Coronary artery (tissue), 2 donors: Measurements from ENCODE around the gene ABTB2.
A peak's percentile ranks its signal among the peaks of the same experiment; 100 is the strongest.

Experiments
- DNase-seq: peaks from one replicate; pipeline ENCODE4 v3.0.0-alpha.2; 2017; ENCODE audit warnings: low spot score
- H3K27ac ChIP-seq, 2 donors: fragments of 200-600 bp; sonication (generic); one replicate each; pipeline ENCODE4 v1.5.1; 2016 to 2019
- H3K4me3 ChIP-seq: fragments of 200-600 bp; sonication (generic); 2 replicates; pipeline ENCODE4 v1.5.1; 2016; ENCODE audit warnings: mild to moderate bottlenecking, moderate library complexity
- TF ChIP-seq, protein P1 (sequence below): fragments of 200-600 bp; sonication (generic); IDR thresholded peaks from one replicate; pipeline ENCODE4 v1.5.1; 2019; ENCODE audit warnings: antibody characterized with exemption

ABTB2 gene

DNA sequence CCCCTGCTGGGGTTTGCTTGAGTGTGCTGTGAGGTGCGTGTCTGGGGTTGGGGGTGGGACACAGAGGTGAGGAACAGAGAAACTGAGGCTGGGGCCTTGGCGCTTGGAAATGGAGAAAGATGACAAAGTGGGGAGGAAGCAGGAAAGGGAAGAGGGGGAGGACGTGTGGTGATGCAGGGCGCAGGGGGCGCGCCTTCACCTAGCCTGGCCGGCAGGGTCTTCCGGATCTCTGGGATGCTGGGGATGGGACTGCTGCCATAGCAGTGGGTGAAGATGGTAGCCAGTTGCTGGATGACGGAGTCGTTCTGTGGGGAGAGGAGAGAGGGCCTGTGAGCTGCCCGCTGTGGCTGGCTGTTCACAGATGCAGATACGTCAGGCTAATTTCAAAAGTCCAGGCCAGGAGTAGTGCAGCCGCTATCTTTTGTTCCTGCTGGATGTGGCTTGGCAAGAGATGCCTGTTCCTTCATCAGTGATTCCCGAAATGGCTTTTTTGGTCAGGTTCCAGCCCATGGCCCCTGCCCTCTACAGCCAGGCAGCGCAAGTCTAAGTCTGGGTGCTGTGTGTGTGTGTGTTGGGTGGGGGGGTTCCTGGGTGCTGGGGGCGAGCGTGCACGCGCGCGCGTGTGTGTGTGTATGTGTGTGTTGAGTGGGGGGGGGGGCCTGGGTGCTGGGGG is 197.6 kb downstream of the ABTB2 start:
- no peak for DNase-seq
- H3K27ac ChIP-seq, result no peak overlapping the region
- TF ChIP-seq, protein P1, sequence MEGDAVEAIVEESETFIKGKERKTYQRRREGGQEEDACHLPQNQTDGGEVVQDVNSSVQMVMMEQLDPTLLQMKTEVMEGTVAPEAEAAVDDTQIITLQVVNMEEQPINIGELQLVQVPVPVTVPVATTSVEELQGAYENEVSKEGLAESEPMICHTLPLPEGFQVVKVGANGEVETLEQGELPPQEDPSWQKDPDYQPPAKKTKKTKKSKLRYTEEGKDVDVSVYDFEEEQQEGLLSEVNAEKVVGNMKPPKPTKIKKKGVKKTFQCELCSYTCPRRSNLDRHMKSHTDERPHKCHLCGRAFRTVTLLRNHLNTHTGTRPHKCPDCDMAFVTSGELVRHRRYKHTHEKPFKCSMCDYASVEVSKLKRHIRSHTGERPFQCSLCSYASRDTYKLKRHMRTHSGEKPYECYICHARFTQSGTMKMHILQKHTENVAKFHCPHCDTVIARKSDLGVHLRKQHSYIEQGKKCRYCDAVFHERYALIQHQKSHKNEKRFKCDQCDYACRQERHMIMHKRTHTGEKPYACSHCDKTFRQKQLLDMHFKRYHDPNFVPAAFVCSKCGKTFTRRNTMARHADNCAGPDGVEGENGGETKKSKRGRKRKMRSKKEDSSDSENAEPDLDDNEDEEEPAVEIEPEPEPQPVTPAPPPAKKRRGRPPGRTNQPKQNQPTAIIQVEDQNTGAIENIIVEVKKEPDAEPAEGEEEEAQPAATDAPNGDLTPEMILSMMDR, result no peak
- no peak overlapping the region for H3K4me3 ChIP-seq

DNA sequence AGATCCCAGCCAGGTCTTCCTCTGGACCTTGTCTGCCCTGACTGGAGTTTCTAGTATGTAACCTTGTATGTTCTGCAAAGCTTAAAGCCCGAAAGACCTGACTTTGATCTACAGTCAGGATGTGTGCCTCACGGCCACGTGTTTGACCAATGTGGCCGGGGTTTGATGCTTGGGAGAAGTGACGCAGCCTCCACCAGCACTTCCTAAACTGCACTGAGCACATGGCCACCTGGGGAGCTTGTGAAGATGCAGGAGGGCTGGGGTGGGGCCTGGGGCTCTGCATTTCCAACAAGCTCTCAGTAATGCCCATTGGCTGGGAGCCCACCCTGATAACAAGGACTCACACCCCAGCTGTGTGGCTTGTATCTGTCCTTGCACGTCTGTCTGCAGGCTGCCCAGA is 199.1 kb downstream of the ABTB2 start:
- no peak overlapping the region for H3K4me3 ChIP-seq
- no peak for DNase-seq
- no peak overlapping the region for H3K27ac ChIP-seq
- TF ChIP-seq, protein P1, result no peak

DNA sequence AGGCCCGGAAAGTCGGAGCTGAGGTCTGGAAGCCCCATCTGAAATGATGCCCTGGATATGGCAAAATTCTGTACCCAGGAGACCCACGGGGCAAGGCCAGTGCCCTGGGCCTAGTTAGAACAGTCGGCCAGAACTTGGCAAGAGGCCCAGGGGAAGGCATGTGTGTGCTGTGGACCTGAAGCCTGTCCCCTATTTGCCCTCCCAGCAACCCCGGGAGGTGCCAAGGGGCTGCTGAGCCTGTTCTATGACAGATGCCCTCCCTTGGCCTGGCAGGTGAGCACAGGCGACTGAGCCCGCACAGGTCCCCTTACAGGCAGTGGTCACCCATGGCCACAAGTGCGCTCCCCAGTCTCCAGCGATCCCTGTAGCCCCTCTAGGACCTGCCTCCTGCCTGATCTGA is 200.6 kb downstream of the ABTB2 start:
- DNase-seq, result no peak
- TF ChIP-seq, protein P1, result no peak
- H3K27ac ChIP-seq, result peak overlapping the region in 1 of 2 donors; percentile 39
- H3K4me3 ChIP-seq, result no peak overlapping the region

DNA sequence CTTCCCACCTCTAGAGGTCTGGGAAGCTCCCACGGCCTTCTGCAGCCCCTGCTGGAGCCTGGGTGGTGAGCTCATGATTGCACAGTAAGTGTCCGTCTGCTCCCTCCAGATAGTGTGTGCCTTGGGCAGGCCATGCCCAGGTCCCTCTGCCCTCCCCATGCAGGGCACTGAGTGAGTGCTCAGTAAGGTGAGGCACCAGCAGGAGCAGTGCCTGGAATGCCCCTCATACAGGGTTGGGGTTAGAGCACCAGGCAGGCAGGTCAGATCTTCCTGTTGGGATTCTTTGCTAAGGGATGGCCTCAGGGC is 202.1 kb downstream of the ABTB2 start:
- no peak for DNase-seq
- Histone ChIP-seq H3K27ac (peak overlapping the region; percentile 58 to 82), H3K4me3 (no peak overlapping the region)
- TF ChIP-seq, protein P1, result no peak

DNA sequence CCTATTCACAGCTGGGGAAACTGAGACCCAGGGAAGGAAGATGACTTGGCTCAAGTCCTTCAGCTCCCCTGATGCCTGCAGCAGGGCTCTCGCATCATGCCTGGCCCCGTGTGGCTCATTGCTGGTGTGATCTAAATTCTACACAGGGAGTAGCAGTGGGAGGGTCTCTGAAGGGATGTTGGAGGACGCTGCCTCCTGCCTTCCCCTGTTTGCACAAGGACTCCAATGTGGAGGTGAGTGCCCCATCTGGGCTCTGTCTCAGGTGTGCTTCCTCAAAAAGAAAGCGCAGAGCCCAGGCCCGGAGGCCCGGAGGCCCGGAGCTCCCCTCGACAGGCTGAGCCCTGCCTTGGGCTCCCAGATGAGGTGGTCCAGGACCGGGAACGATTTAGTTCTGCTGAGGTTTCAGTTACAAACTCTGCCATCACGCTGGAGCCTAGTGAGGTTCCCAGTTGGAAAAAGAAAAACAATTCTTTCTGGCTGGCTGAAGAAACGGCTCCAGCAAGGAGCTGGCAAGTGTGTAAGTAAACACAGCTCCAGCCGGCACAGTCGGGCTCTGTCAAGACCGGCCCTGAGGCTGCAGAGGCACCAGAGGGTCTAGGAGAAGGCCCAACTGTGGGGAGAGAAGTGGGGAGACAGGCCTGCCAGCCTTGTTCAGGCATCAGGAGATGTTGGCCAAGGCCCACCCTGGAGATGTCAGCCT is 202.6 kb downstream of the ABTB2 start:
- TF ChIP-seq, protein P1, result no peak
- Histone ChIP-seq H3K4me3 (no peak overlapping the region), H3K27ac (peak overlapping the region; percentile 58 to 82)
- no peak for DNase-seq

DNA sequence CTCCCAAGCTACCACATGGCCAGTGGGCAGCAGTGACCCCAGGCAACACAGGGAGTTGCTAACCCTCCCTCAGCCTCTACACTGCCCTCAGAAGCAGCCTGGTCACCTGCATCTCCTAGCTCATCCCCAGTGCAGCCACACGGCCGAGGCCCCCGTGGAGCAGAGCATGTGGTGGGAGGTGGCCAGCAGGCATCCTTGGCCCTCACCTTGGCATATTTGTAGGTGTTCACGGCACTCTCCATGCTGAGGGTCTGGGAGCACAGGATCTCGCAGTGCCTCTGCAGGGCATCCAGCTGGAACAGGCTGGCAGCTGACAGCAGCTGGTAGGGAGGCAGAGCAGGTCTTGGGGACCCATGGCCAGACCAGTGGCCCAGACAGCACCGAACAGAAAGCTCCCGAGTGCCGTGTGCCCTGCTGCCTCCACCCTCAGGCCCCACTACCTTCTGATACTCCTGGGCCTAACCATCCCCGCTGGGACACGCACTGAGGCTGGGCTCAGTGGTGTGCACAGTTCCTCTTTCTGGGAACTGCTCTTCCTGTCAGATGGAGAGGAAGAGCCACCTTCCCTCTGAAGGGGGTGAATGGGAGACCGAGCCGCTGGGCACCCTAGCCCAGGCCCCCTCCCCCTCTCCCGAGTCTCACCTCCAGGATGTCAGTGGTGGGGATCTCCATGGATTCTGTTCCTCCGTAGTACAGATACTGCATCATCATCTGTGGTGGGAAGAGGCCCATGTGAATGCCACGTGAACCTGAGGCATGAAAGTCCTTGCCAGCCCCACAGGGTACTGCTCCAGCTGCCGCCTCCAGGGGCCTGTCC is 203.5 kb downstream of the ABTB2 start:
- H3K27ac ChIP-seq, result peak overlapping the region; percentile 58 to 82

More for the DNA sequence above, 203.5 kb downstream of the ABTB2 start:
- TF ChIP-seq, protein P1, result no peak
- no peak for DNase-seq
- H3K4me3 ChIP-seq, result no peak overlapping the region
